Pons (tissue), 1 donor: ENCODE results near the gene ZNF335.
"Not testable (repeated sequence)": the region's sequence is repeated elsewhere in the genome, so short reads cannot be mapped to it uniquely, and the experiment has no call there.

Experiments used
- DNase-seq: peaks from one replicate; pipeline ENCODE4 v3.0.0-alpha.2; 2016; ENCODE audit warnings: low spot score

Gene ZNF335

DNA sequence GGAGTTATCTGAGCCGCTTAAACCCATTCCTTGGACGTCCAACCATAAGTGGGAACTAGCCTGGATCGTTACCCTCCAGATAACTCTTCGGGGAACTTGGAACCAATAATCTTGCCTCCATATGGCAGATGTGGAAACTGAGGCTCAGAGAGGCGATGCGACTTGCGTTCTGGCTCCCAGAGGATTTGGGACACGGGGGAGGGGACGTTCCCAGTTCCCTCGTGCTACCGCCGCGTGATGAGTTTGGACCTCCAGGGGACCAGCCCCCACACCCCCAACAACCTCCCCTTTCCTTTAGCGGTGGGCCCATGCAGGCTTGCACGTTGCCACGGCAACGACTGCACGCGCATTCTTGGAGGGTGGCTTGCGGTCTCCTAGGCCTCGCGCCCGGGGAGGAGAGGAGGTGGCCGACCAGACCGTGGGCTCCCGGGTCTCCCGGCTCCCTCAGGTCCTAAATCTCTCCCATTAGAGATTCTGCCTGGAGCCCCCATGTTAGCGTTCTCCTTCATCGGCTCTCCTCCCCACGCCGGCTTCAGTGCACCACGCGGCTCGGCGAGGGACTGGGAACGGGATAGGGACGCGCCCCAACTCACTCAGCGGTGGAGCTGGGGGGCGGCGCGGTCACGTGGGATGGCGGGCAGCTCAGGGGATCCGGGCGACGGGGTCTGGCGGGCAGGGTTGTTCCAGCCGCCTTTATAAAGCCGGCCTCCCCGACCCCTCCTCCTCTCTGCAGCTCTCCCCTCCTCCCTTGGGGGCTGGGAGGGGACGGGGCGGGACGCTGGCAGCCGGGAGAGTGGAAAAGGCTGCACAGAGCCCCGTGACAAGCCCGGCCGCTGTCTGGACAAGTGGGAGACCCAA, 60.3 kb downstream of the ZNF335 start, which contains the start of gene PLTP:
TSS of gene PLTP (minus strand) at position 670 of the 858 bp plus-strand sequence. CDS start 703 bp downstream, outside the sequence.
- DNase-seq = peak; percentile 29

DNA sequence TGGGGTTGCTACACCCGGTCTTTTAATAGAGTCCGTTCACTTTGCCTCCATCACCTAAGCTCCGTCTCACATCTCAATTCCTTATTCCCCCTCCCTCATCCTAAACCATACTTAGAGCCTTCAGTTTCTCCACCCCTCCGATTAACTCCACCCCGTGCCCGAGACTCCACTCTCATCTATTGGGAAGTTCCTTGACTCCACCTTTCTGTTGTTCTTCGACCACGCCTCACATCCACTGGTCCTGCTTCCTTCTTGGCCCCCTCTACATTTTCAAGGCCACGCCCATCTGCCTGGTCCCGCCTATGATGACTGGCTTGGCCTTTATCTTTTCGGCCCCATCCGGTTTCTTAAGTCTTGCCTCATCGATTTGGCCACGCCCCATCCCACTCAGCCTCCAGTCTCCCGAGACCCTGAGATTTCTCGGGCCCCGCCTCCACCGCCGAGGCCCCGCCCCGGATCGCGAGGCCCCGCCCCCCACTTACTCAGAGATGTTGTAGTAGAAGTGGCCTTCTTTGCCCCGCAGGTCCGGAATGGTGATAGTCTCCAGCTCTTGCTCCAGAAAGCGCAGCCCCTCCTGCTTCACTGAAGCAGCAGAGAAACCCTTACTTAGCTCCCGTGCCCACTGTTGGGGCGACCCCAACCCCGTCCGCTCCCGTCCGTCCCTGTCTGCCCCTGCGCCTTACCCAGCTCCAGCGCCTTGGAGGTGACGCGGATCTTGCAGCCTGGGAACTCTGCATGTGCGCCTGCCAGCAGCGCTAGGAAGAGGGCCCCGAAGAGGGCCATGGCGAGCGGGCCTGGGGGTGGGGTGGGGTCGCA, 61.1 kb downstream of the ZNF335 start:
- peak; percentile 93 for DNase-seq

DNA sequence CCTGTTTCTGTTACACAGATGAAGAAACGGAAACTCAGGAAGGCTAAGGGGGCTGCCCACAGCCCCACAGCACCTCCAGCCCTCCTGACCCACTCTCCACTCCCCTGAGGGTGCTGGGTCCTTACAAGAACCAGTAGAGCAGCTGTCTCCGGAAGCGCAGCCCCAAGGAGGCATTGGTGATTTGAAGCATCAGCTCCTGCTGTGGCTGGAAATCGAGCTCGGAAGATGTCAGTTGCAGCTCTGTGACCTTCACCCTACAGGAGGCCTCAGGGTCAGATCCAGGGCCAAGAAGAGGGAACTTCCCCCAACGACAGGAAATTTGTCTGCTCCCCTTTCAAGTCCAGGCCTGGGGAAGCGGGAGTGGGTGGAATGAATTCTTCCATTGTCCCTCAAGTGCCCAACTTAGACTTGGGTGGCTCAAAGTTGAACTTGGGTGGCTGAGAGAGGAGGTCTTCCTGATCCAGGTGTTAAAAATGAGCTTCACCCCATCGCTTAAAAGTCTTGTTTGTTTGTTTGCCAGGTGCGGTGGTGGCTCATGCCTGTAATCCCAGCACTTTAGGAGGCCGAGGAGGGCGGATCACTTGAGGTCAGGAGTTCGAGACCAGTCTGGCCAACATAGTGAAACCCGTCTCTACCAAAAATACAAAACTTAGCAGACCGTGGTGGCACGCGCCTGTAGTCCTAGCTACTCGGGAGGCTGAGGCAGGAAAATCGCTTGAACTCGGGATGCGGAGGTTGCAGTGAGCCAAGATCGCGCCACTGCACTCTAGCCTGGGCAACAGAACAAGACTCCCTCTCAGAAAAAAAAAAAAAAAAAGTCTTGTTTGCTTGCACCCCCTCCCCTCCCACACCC, 62.0 kb downstream of the ZNF335 start:
- no peak for DNase-seq

DNA sequence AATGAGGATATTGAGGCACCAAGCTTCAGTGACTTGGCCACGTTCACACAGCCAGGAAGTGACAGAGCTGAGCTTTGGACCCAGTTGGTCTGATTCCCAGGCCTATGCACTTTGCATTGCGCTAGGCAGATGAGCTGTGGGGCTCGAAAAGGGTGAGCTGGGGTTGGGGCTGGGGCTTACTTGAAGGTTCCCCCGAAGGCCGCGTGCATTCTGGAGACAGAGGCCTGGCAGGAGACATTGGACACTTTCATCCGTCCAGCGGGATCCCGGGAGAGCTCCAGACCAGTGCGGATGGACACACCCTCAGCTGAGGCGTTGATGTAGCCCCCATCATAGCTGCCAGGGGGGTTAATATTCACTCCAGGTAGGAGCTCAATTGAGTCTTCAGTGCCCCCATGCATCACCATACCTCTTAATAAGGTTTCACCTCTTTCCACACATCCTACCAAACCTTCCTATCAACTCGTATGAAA, 62.6 kb downstream of the ZNF335 start:
- DNase-seq = no peak

DNA sequence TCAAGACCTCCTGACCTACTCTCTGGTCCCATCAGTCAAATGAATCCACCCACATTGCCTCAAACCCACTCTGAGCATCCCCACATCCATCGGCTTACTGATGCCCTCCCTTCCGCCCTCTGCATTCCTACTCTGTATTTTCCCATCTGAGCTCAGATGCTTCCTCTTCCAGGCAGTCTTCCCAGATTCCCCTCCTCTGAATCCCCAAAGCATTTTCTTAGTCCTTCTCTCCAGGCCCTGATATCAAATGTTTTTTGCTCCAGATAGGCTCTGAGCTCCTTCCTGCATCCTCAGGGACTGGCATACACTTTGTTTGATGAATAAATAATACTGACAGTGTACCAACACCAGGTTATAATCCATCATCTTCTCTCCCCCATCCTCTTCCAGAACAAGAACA, 63.9 kb downstream of the ZNF335 start:
- DNase-seq = no peak

DNA sequence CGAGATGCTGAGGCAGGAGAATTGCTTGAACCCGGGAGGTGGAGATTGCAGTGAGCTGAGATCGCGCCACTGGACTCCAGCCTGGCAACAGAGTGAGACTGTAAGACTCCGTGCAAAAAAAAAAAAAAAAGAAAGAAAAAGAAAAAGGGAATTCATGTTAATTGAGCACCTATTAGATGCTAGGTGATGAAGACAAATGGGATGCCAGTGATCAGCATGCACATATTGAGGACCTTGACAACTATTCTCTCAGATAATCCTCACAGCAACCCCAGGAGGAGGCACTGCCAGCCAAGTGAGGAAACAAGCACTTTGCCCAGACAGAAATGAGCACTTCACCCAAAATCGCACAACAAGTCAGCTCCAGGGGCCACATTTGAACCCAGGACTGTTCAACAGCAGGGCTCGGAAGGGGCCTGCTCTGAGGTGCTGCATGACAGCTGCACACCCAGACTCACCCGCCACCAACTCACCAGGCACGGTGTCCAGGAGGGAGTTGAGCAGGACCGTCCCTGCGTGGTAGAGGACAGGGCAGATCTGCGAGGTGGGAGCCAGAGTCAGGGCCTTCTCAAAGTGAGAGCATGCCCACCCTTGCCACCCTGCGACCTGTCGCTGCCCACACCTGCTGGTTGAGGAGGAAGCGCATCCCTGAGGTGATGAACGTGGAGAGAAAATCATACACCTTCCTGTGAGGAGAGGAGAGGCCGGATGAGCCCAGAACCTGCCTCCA, 64.6 kb downstream of the ZNF335 start:
- DNase-seq = no peak

DNA sequence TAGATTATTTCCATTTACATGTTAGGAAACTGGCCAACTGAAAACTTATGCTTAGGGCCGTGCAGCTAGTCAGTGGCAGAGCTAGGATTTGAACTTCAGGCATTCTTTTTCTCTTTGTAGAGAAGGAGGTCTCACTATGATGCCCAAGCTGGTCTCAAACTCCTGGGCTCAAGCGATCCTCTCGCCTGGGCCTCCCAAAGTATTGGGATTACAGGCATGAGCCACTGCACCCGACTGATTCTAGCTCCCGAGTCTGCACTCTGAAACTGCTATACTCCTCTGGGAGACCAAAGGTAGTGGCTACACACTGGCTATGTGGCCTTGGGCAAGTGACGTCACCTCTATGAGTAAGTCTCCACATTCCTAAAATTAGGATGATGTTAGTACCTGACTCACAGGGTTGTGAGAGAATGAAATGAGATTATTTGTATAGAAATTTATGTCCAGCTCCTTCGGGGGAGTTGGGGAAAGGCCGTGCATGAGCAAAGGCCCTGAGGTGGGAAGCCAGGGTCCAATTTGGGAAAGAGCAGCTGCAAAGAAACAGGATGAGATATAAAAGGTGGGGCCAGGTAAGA, 66.4 kb downstream of the ZNF335 start:
- DNase-seq = no peak

DNA sequence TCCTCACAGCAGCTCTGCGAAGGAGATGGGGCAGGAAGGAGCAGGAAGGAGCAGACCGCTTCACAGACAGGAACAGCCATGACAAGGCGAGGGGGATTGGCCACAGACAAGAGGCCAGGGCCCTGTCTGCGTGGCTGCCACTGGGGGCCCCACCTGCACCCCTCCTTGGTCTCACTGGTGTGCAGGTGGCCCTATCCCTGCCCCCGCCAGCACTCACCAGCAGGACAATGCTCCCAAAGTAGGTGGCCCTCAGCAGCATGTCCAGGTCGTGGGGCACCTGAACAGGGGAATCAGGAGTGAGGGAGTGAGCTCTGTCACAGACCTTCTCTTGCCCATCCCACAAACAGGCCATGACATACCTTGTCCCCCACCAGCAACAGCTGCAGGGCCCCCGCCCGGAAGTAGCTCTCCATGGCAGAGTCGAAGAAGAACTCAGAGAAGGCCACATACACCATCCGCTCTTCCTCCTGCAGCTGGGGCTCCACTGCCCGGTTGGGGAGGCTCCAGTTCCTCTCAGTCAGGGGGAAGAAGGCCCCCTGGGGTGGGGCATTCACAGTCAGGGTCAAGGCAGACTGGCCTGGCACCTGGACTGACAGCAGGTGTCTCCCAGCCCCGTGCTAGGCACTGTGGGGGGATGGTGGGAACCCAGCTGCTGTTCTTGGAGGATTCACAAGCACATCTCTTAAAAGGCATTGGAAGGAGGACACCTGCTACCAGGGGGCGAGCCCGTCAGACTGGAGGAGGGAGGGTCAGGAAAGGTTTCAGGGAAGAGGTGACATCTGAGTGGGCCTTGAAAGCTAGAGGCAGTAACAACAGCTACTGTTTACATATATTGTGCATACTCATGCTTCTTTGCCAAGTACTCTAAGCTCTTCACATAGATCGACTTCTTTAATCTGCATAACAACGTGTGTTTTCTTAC, 67.2 kb downstream of the ZNF335 start:
- no peak for DNase-seq

DNA sequence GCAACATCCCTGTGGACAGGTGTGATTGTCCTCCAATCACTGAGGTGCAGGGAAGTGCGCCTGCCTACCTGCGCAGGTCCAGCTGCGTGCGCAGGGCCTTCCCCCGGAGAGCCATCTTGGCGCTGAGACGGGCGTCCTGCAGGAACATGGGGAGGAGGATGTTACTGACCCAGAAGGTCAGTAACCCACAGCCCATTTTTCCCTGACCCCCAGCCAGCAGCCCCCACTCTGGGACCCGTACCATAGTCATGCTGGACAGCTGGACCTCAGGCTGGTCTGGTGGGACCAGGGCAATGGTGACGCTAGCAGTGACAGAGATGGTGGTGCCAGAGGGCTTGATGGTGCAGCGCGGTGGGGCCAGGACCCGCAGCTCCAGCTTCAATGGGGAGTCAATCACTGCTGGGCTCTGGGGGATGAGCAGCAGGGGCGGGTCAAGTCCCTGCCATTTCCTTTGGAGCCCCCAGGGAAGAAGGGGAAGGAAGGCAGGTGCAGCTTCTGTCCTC, 69.8 kb downstream of the ZNF335 start:
- no peak for DNase-seq

DNA sequence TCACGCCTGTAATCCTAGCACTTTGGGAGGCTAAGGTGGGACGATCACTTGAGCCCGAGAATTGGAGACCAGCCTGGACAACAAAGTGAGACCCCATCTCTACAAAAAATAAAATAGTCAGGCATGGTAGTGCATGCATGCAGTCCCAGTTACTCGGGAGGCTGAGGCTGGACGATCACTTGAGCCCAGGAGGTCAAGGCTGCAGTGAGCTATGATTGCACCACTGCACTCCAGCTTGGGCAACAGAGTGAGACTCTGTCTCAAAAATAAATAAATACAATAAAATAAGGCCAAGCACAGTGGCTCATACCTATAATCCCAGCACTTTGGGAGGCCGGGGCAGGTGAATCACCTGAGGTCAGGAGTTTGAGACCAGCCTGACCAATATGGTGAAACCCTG, 70.7 kb downstream of the ZNF335 start:
- not testable (repeated sequence) for DNase-seq

DNA sequence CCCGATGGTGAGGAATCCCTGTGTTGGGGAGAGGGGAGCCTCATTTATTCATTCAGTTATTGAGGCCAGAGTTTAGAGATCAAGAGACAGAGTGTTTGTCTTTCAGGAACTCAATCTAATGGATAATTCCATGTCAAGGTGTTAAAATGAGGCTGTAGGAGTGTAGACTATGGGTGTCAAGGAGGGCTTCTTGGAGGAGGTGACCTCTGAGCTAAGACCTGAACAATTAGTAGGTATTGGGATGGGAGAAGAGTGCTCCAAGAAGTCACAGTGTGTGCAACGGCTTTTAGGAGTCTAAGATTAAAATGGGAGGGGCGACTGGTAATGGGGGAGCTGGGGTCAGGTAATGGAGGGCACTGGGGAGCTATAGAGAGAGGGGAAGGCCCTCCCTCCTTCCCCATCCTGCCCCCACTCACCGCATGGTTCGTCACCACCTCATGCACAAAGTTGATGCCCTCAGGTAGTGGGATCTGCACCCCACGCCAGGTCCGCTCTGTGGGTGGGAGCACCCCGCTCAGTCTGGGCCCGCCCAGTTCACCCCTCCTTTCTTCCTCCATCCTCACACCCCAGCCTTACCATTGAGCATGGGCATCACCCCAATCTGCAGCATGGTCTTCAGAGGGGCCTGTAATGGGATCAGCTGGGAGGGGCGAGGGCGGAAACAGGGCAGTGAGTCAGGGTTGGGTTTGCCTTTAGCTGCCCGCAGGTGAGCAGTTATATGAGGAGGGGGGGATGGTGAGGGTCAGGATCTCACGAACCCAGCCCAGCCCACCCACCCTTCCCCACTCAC, 72.8 kb downstream of the ZNF335 start:
- DNase-seq = no peak
